Activated T-cell treated with anti-CD3 and anti-CD28 coated beads, Interleukin-2, amount 50 U/mL, for 24 hours (primary cell): ENCODE measurements around the gene PCDHGB5.
"Not testable (repeated sequence)": the region's sequence is repeated elsewhere in the genome, so short reads cannot be mapped to it uniquely, and the experiment has no call there.

Experiments used
- DNase-seq: peaks from one replicate; pipeline ENCODE4 v3.0.0-alpha.2; 2020
- H3K27ac Mint-ChIP-seq: 2 replicates; pipeline ENCODE4 v1.8.0; 2020; ENCODE audit warnings: mild to moderate bottlenecking, mixed read lengths
- H3K27me3 Mint-ChIP-seq: 2 replicates; pipeline ENCODE4 v1.8.0; 2020; ENCODE audit warnings: mixed read lengths
- H3K36me3 Mint-ChIP-seq: 2 replicates; pipeline ENCODE4 v1.8.0; 2020; ENCODE audit warnings: low read depth, mixed read lengths
- H3K4me1 Mint-ChIP-seq: 2 replicates; pipeline ENCODE4 v1.8.0; 2020; ENCODE audit warnings: low read depth, mixed read lengths
- H3K4me3 Mint-ChIP-seq: 2 replicates; pipeline ENCODE4 v1.8.0; 2020; ENCODE audit warnings: mild to moderate bottlenecking, moderate library complexity, mixed read lengths
- H3K9me3 Mint-ChIP-seq: 2 replicates; pipeline ENCODE4 v1.8.0; 2020; ENCODE audit warnings: mixed read lengths

The PCDHGB5 gene

GRCh38 chr5:141369994-141370848, 27.5 kb upstream of the PCDHGB5 start, which contains the start of gene PCDHGB3:
PCDHGB3 (plus strand) TSS chr5:141370242; CDS start chr5:141370395, 153 bp downstream.
- H3K36me3 Mint-ChIP-seq: peaks cover 25% of the 10 kb centered on the region
- no peak within 1 kb of the TSS for H3K27ac Mint-ChIP-seq
- peaks cover 8% of the 10 kb centered on the region for H3K4me1 Mint-ChIP-seq
- peaks cover 93% of the 10 kb centered on the region for H3K27me3 Mint-ChIP-seq
- peaks cover 36% of the 10 kb centered on the region for H3K9me3 Mint-ChIP-seq
- no peak for DNase-seq
- H3K4me3 Mint-ChIP-seq: peak within 1 kb of the TSS; percentile 71

GRCh38 chr5:141371572-141372475, 25.9 kb upstream of the PCDHGB5 start:
- H3K27ac Mint-ChIP-seq: no peak overlapping the region

GRCh38 chr5:141373673-141374317, 24.0 kb upstream of the PCDHGB5 start, which contains the start of gene PCDHGA6:
PCDHGA6 (plus strand) TSS chr5:141373891; CDS start chr5:141374084, 193 bp downstream.
- Mint-ChIP-seq H3K9me3 (peaks cover 37% of the 10 kb centered on the region), H3K27me3 (peaks cover 82% of the 10 kb centered on the region)
- DNase-seq: no peak

More at GRCh38 chr5:141371572-141372475, 25.9 kb upstream of the PCDHGB5 start:
- H3K27me3 Mint-ChIP-seq: peaks cover 90% of the 10 kb centered on the region
- H3K4me3 Mint-ChIP-seq: no peak overlapping the region
- peaks cover 23% of the 10 kb centered on the region for H3K36me3 Mint-ChIP-seq
- peaks cover 35% of the 10 kb centered on the region for H3K9me3 Mint-ChIP-seq
- DNase-seq: no peak
- H3K4me1 Mint-ChIP-seq: peaks cover 8% of the 10 kb centered on the region

GRCh38 chr5:141374627-141375026, 23.1 kb upstream of the PCDHGB5 start:
- Mint-ChIP-seq H3K27me3 (peaks cover 78% of the 10 kb centered on the region), H3K9me3 (peaks cover 37% of the 10 kb centered on the region), H3K4me3 (no peak overlapping the region), H3K4me1 (peaks cover 8% of the 10 kb centered on the region), H3K27ac (no peak overlapping the region), H3K36me3 (peaks cover 27% of the 10 kb centered on the region)
- DNase-seq: no peak

More at GRCh38 chr5:141373673-141374317, 24.0 kb upstream of the PCDHGB5 start, which contains the start of gene PCDHGA6:
- peak within 1 kb of the TSS; percentile 17 for H3K4me3 Mint-ChIP-seq
- peaks cover 8% of the 10 kb centered on the region for H3K4me1 Mint-ChIP-seq
- H3K36me3 Mint-ChIP-seq: peaks cover 27% of the 10 kb centered on the region
- H3K27ac Mint-ChIP-seq: no peak within 1 kb of the TSS

- not testable (repeated sequence) for H3K4me3 Mint-ChIP-seq, H3K27ac Mint-ChIP-seq, H3K4me1 Mint-ChIP-seq, DNase-seq
- peaks cover 31% of the 10 kb centered on the region for H3K9me3 Mint-ChIP-seq
- peaks cover 21% of the 10 kb centered on the region for H3K36me3 Mint-ChIP-seq
- peaks cover 78% of the 10 kb centered on the region for H3K27me3 Mint-ChIP-seq
These were observed 22.1 kb upstream of the PCDHGB5 start for GRCh38 chr5:141375444-141376155.

GRCh38 chr5:141382469-141383294, 15.1 kb upstream of the PCDHGB5 start, which contains the start of gene PCDHGA7:
PCDHGA7 (plus strand) TSS chr5:141382742; CDS start chr5:141382900, 158 bp downstream.
- H3K4me3 Mint-ChIP-seq: peak within 1 kb of the TSS; percentile 49
- H3K27ac Mint-ChIP-seq: no peak within 1 kb of the TSS
- no peak for DNase-seq
- H3K27me3 Mint-ChIP-seq: peaks cover 76% of the 10 kb centered on the region
- H3K9me3 Mint-ChIP-seq: peaks cover 33% of the 10 kb centered on the region
- no peaks in the 10 kb centered on the region for H3K4me1 Mint-ChIP-seq
- H3K36me3 Mint-ChIP-seq: peaks cover 7% of the 10 kb centered on the region

GRCh38 chr5:141383345-141383744, 14.4 kb upstream of the PCDHGB5 start:
- H3K4me3 Mint-ChIP-seq: no peak overlapping the region
- peaks cover 9% of the 10 kb centered on the region for H3K36me3 Mint-ChIP-seq
- H3K9me3 Mint-ChIP-seq: peaks cover 35% of the 10 kb centered on the region
- H3K27ac Mint-ChIP-seq: no peak overlapping the region
- H3K27me3 Mint-ChIP-seq: peaks cover 79% of the 10 kb centered on the region
- no peaks in the 10 kb centered on the region for H3K4me1 Mint-ChIP-seq
- DNase-seq: no peak

GRCh38 chr5:141384471-141385267, 13.1 kb upstream of the PCDHGB5 start:
- Mint-ChIP-seq H3K36me3 (peaks cover 13% of the 10 kb centered on the region), H3K27me3 (peaks cover 88% of the 10 kb centered on the region), H3K4me3 (no peak overlapping the region), H3K27ac (no peak overlapping the region), H3K9me3 (peaks cover 46% of the 10 kb centered on the region), H3K4me1 (no peaks in the 10 kb centered on the region)
- DNase-seq: no peak

GRCh38 chr5:141387557-141388311, 10.0 kb upstream of the PCDHGB5 start, which contains the start of gene PCDHGB4:
PCDHGB4 (plus strand) TSS chr5:141387698; CDS start chr5:141387885, 187 bp downstream.
- Mint-ChIP-seq H3K9me3 (peaks cover 54% of the 10 kb centered on the region), H3K36me3 (peaks cover 14% of the 10 kb centered on the region), H3K4me3 (peak within 1 kb of the TSS; percentile 51), H3K27me3 (peaks cover 89% of the 10 kb centered on the region)
- not testable (repeated sequence) for DNase-seq, H3K27ac Mint-ChIP-seq, H3K4me1 Mint-ChIP-seq

GRCh38 chr5:141388661-141389060, 9.1 kb upstream of the PCDHGB5 start:
- H3K27me3 Mint-ChIP-seq: peaks cover 89% of the 10 kb centered on the region
- peaks cover 16% of the 10 kb centered on the region for H3K36me3 Mint-ChIP-seq
- peaks cover 56% of the 10 kb centered on the region for H3K9me3 Mint-ChIP-seq
- no peak overlapping the region for H3K27ac Mint-ChIP-seq
- peaks cover 2% of the 10 kb centered on the region for H3K4me1 Mint-ChIP-seq
- DNase-seq: no peak
- no peak overlapping the region for H3K4me3 Mint-ChIP-seq

- Mint-ChIP-seq H3K9me3 (peaks cover 57% of the 10 kb centered on the region), H3K27ac (no peak overlapping the region), H3K4me3 (no peak overlapping the region), H3K4me1 (peaks cover 2% of the 10 kb centered on the region), H3K27me3 (peaks cover 89% of the 10 kb centered on the region), H3K36me3 (peaks cover 18% of the 10 kb centered on the region)
- DNase-seq: no peak
These were observed 8.3 kb upstream of the PCDHGB5 start for GRCh38 chr5:141389153-141390042.
